Peyer's patch (tissue), 4 donors: Measurements from ENCODE around the gene MACROD2. TPM values are rescaled to one million over a fixed set of nuclear protein-coding genes. Genes with fewer than 3 reads are reported as not detected.

Experiments
- DNase-seq, 3 donors: peaks; one replicate each; pipeline ENCODE4 v3.0.0-alpha.2; 2017 to 2019
- H3K27ac ChIP-seq, 4 donors: fragments of 200-600 bp; sonication (generic); one replicate each; pipeline ENCODE4 v1.5.1; 2016 to 2019
- H3K27me3 ChIP-seq, 2 donors: fragments of 200-600 bp; sonication (generic); one replicate each; pipeline ENCODE4 v1.5.1; 2019
- H3K36me3 ChIP-seq, 3 donors: fragments of 200-600 bp; sonication (generic); one replicate each; pipeline ENCODE4 v1.5.1; 2016 to 2019
- H3K4me1 ChIP-seq, 4 donors: fragments of 200-600 bp; sonication (generic); one replicate each; pipeline ENCODE4 v1.5.1; 2016 to 2019
- H3K4me3 ChIP-seq, 4 donors: fragments of 200-600 bp; sonication (generic); 1 replicate in 3 of 4; 2 replicates in 1 of 4; pipeline ENCODE4 v1.5.1; 2016 to 2019; ENCODE audit warnings: mild to moderate bottlenecking in 1 of 4
- H3K9me3 ChIP-seq, 4 donors: fragments of 200-600 bp; sonication (generic); one replicate each; pipeline ENCODE4 v1.5.1; 2016 to 2019; ENCODE audit warnings: mild to moderate bottlenecking in 1 of 4
- POLR2A ChIP-seq, 2 donors: fragments of 450-650 bp; IDR thresholded peaks; one replicate each; pipeline ENCODE4 v1.5.1; 2017; ENCODE audit warnings: antibody characterized with exemption in 2 of 2, mild to moderate bottlenecking in 2 of 2, moderate library complexity in 2 of 2
- total RNA-seq, 4 donors: library from RNA; depleted of rRNA; stranded (reverse); fragments of >200 nt; gene quantifications; one replicate each; pipeline ENCODE4 v1.1.0, GENCODE V29; 2016
- TF ChIP-seq, protein P1 (sequence below), 6 experiments: fragments of 450-650 bp in 4 of 6; fragments of 200-600 bp in 2 of 6; sonication (generic) in 1 of 6; IDR thresholded peaks; one replicate each; pipeline ENCODE4 v1.5.1; 2017 to 2019; ENCODE audit warnings: antibody characterized with exemption in 6 of 6, mild to moderate bottlenecking in 3 of 6, moderate library complexity in 1 of 6

MACROD2 gene
- total RNA-seq, 4 donors from 2014 or later = 2.5 to 10.7 (median 6.5) TPM

DNA sequence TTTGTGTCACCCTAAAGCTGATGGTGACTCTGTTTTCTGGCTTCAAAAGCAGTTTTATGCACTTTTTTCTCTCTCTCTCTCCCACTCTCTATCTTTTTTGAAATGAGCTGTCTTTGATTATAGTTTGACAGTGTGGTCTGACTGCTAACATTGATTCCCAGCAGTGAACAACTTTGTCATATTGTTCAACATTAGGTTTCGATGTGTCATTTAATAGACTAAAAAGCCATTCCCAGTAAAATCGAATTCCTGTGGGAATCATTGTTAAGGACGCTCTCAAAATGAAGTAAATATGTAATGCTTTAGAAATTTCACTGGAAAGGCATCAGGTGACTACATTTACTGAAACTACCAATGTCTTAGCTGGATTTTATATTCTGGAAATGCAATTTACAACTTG is 412.0 kb downstream of the MACROD2 start:
- Histone ChIP-seq H3K27me3 (no peaks in the 10 kb centered on the region), H3K36me3 (no peaks in the 10 kb centered on the region)
- no peak for DNase-seq

DNA sequence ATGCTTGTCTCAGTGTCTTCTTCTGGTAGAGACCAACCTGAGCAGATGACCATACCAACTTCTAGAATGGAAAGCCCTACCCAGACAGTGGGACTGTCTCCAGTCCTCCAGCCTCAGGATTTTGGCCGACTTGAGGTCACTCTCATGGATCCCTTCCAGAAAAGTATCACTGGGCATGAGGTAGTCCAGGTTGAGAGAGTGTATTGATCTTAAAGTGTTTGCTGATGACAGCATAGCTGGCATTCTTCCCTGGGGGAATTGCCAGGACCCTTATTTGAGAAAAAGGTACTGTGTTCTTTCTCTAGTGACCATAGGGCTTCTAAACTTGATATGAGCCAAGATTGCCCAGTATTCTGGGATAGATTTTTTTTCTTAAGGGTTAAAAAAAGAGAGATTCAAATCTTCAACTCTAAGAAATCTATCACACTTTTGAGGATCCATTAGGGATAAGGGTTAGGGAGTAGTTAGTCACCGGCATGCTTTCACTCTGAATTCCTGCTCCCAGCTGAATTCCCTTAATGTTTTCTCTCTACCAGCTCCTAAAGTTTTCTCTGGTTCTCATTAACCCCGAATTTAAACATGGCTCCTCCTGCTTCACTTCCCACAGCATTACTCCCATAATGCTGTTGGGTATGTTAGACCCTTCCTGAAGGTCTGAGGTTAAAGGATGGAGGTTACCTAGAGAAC is 415.7 kb downstream of the MACROD2 start:
- TF ChIP-seq, protein P1, sequence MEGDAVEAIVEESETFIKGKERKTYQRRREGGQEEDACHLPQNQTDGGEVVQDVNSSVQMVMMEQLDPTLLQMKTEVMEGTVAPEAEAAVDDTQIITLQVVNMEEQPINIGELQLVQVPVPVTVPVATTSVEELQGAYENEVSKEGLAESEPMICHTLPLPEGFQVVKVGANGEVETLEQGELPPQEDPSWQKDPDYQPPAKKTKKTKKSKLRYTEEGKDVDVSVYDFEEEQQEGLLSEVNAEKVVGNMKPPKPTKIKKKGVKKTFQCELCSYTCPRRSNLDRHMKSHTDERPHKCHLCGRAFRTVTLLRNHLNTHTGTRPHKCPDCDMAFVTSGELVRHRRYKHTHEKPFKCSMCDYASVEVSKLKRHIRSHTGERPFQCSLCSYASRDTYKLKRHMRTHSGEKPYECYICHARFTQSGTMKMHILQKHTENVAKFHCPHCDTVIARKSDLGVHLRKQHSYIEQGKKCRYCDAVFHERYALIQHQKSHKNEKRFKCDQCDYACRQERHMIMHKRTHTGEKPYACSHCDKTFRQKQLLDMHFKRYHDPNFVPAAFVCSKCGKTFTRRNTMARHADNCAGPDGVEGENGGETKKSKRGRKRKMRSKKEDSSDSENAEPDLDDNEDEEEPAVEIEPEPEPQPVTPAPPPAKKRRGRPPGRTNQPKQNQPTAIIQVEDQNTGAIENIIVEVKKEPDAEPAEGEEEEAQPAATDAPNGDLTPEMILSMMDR (IDR thresholded peaks at IDR 0.05) = no peak
- TF ChIP-seq POLR2A (IDR thresholded peaks at IDR 0.05) = no peak
- H3K27me3 ChIP-seq = no peaks in the 10 kb centered on the region
- DNase-seq = no peak
- no peaks in the 10 kb centered on the region for H3K36me3 ChIP-seq
- H3K4me3 ChIP-seq = no peak overlapping the region
- no peaks in the 10 kb centered on the region for H3K9me3 ChIP-seq
- H3K27ac ChIP-seq = no peak overlapping the region
- no peaks in the 10 kb centered on the region for H3K4me1 ChIP-seq

More for the DNA sequence above, 412.0 kb downstream of the MACROD2 start:
- no peak for TF ChIP-seq POLR2A (IDR thresholded peaks at IDR 0.05)
- TF ChIP-seq, protein P1 (IDR thresholded peaks at IDR 0.05) = no peak
- Histone ChIP-seq H3K27ac (no peak overlapping the region), H3K4me3 (no peak overlapping the region), H3K9me3 (no peaks in the 10 kb centered on the region), H3K4me1 (no peaks in the 10 kb centered on the region)

DNA sequence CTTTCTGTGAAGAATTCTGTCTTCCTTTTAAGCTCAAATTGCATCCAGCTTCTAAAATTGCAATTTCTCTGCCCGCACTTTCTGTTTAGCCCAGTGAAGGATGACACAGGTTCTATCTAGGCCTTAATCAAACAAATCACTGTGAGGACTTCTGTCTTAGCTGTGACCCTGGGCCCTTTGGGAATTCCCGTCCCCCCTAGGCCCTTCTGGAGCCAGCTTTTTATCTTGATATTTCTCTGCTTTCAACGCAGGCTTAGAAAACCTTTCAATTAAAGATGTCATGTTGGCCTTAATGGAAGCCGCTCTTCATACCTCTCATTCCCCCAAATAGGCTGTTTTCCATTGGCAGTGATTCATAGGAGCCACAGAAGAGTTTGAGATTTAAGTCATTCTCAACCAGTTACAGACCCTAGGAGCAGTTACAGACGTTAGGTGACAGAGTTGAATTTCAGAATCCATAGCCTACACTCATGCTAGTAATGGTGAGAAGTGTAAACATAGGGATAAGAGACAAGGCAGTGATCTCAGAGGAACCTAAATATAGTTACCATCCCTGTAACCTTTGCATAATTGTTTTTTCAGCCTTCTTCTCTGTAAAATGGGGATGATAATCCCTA is 416.9 kb downstream of the MACROD2 start:
- TF ChIP-seq POLR2A (IDR thresholded peaks at IDR 0.05) = no peak
- TF ChIP-seq, protein P1 (IDR thresholded peaks at IDR 0.05) = no peak
- Histone ChIP-seq H3K9me3 (no peaks in the 10 kb centered on the region), H3K36me3 (no peaks in the 10 kb centered on the region), H3K27ac (no peak overlapping the region), H3K4me1 (no peaks in the 10 kb centered on the region), H3K27me3 (no peaks in the 10 kb centered on the region), H3K4me3 (no peak overlapping the region)
- no peak for DNase-seq

DNA sequence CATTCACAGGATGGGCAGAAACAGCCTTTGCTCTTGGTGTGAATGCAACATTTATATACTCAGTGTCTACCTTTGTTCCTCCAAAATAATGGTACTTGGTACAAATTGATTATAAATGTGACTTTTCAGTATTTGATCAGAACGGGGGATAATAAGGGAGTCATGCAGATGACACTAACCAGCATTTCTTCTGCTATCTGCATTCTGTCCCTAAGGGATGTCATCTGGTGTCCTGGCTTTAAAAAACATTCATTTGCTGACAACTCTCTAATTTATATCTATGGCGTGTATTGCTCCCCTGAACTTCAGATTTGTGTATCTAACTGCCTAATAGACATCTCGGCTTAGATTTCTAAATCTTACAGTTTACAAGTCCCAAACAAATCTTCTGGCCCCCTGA is 418.5 kb downstream of the MACROD2 start:
- H3K4me1 ChIP-seq = no peaks in the 10 kb centered on the region
- H3K27ac ChIP-seq = no peak overlapping the region
- DNase-seq = no peak
- H3K27me3 ChIP-seq = no peaks in the 10 kb centered on the region
- TF ChIP-seq POLR2A (IDR thresholded peaks at IDR 0.05) = no peak
- TF ChIP-seq, protein P1 (IDR thresholded peaks at IDR 0.05) = no peak
- H3K4me3 ChIP-seq = no peak overlapping the region
- H3K9me3 ChIP-seq = no peaks in the 10 kb centered on the region
- H3K36me3 ChIP-seq = no peaks in the 10 kb centered on the region

DNA sequence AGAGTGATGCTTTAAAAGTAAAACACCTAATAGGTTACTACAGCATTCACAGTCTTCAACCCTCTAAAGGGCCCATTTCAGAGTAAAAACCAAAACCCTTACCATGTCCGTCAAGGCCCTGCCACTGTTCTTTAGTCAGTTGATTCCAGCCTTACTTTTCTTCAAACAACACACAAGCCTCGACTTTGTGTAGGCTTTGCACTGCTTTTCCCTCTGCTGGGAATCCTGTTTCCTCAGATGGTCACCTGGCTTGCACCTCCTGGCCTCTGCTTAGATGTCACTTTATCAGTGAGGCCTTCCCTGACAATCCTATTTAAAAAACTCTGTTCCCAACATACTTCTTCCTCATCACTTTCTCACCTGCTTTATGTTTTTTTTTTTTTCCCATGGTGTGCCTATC is 419.2 kb downstream of the MACROD2 start:
- no peaks in the 10 kb centered on the region for H3K4me1 ChIP-seq
- DNase-seq = no peak
- no peaks in the 10 kb centered on the region for H3K36me3 ChIP-seq
- H3K27me3 ChIP-seq = no peaks in the 10 kb centered on the region
- H3K27ac ChIP-seq = no peak overlapping the region
- no peak for TF ChIP-seq POLR2A (IDR thresholded peaks at IDR 0.05)
- TF ChIP-seq, protein P1 (IDR thresholded peaks at IDR 0.05) = no peak
- H3K4me3 ChIP-seq = no peak overlapping the region
- no peaks in the 10 kb centered on the region for H3K9me3 ChIP-seq
